HCT116 (cell line): ENCODE measurements around the gene NKX2-2.

Source experiments
- CTCF ChIP-seq, 3 experiments: fragments of 200-600 bp in 1 of 3; sonication (generic) in 1 of 3; IDR thresholded peaks in 2 of 3; conservative IDR thresholded peaks in 1 of 3; 2 replicates each; pipeline ENCODE4 v1.5.1; 2012 to 2017; ENCODE audit warnings: low read depth in 2 of 3, low read length in 2 of 3, antibody characterized with exemption in 1 of 3, borderline replicate concordance in 1 of 3, control low read depth in 1 of 3, mild to moderate bottlenecking in 1 of 3, mixed read lengths in 1 of 3, mixed run types in 1 of 3, moderate library complexity in 1 of 3; ENCODE audit not compliant: insufficient read depth in 1 of 3
- POLR2A ChIP-seq: IDR thresholded peaks from 2 replicates; pipeline ENCODE4 v1.7.0; 2011; ENCODE audit warnings: borderline replicate concordance; ENCODE audit not compliant: insufficient read depth, insufficient read length; ENCODE audit errors: extremely low read depth
- POLR2AphosphoS5 ChIP-seq: IDR thresholded peaks from 2 replicates; pipeline ENCODE4 v1.6.1; 2011; ENCODE audit warnings: mild to moderate bottlenecking, low read depth, low read length, moderate library complexity

DNA sequence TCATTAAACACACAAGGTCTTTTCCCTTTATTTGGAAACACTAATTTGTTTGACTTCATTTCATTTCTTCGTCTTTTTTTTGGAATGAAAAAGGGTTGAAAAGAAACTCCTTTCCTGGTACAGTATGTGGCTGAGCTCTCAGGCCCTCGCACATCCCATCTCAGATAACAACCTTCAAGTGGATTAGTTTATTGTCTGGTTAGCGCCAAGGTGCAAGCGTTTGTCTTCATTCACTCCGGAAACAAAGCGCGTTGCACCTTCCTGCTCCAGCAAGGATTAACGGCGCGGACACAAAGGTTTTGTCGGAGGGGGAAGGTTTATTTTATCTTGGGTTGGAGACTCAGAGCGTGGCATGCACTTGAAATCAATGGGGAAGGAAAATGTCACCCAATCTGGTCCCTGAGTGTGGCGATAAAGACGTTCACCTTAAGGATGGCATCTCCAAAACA lies 5.3 kb upstream of the NKX2-2 start:
- TF ChIP-seq CTCF (IDR thresholded peaks at IDR 0.05 in 2 of 3, conservative IDR thresholded peaks at IDR 0.05 in 1 of 3; ENCODE audit: borderline replicate concordance in 1 of 3, insufficient read depth in 1 of 3, low read depth in 2 of 3, low read length in 2 of 3) (no peak), POLR2A (no peak), POLR2AphosphoS5 (no peak)
